IPS DF 6.9 (cell line): Measurements from ENCODE around the gene GYS1.

Source experiments
- DNase-seq: peaks from one replicate; pipeline ENCODE4 v3.0.0-alpha.2; 2013; ENCODE audit warnings: low read depth, low spot score
- H3K27ac ChIP-seq: one replicate; pipeline ENCODE4 v1.5.1; 2013; ENCODE audit warnings: low read length, control low read depth
- H3K27me3 ChIP-seq: 2 replicates; pipeline ENCODE4 v1.6.1; 2013; ENCODE audit warnings: mild to moderate bottlenecking, low read length; ENCODE audit not compliant: control insufficient read depth, insufficient read depth
- H3K36me3 ChIP-seq: 2 replicates; pipeline ENCODE4 v1.6.1; 2013; ENCODE audit warnings: low read length; ENCODE audit not compliant: control insufficient read depth, insufficient read depth
- H3K4me1 ChIP-seq: 2 replicates; pipeline ENCODE4 v1.6.1; 2013; ENCODE audit warnings: low read length; ENCODE audit not compliant: control insufficient read depth, insufficient read depth
- H3K4me3 ChIP-seq: 2 replicates; pipeline ENCODE4 v1.5.1; 2013; ENCODE audit warnings: mild to moderate bottlenecking, low read length
- H3K9me3 ChIP-seq: 2 replicates; pipeline ENCODE4 v1.6.1; 2013; ENCODE audit warnings: low read length, inconsistent platforms; ENCODE audit not compliant: control insufficient read depth, insufficient read depth
- WGBS: extraction: QIAGEN DNeasy Blood & Tissue Kit; methylation state at CpG from one replicate; pipeline ENCODE4 v1.1.7; 2013; ENCODE audit warnings: mixed read lengths, missing lambda C conversion rate; ENCODE audit not compliant: insufficient read length, insufficient coverage; 5-methylcytosine and 5-hydroxymethylcytosine counted together

Gene GYS1

GRCh38 chr19:48964205-48965039, 28.7 kb downstream of the GYS1 start:
- Histone ChIP-seq H3K27ac (peak overlapping the region; percentile 7), H3K4me3 (peak overlapping the region; percentile 30; the same call in 1 of the 2 replicates), H3K9me3 (no peaks in the 10 kb centered on the region), H3K36me3 (peaks cover 23% of the 10 kb centered on the region), H3K27me3 (no peaks in the 10 kb centered on the region), H3K4me1 (peaks cover 6% of the 10 kb centered on the region; the same call in 1 of the 2 replicates)
- WGBS = no CpG with 5 or more reads among the region's 19 CpGs
- DNase-seq = no peak

- DNase-seq = no peak
- Histone ChIP-seq H3K4me1 (peaks cover 6% of the 10 kb centered on the region; the same call in 1 of the 2 replicates), H3K27me3 (no peaks in the 10 kb centered on the region), H3K27ac (peak overlapping the region; percentile 7), H3K9me3 (no peaks in the 10 kb centered on the region), H3K36me3 (peaks cover 16% of the 10 kb centered on the region), H3K4me3 (peak overlapping the region; percentile 30; the same call in 1 of the 2 replicates)
- no CpG with 5 or more reads among the region's 28 CpGs for WGBS
These were observed 29.5 kb downstream of the GYS1 start for GRCh38 chr19:48963371-48964204.

GRCh38 chr19:48962849-48963165, 30.3 kb downstream of the GYS1 start:
- H3K9me3 ChIP-seq = no peaks in the 10 kb centered on the region
- H3K4me3 ChIP-seq = no peak overlapping the region
- WGBS = no CpG with 5 or more reads among the region's 7 CpGs
- peaks cover 16% of the 10 kb centered on the region for H3K36me3 ChIP-seq
- H3K27me3 ChIP-seq = no peaks in the 10 kb centered on the region
- H3K4me1 ChIP-seq = peaks cover 6% of the 10 kb centered on the region; the same call in 1 of the 2 replicates
- DNase-seq = no peak
- no peak overlapping the region for H3K27ac ChIP-seq

- no peak for DNase-seq
- Histone ChIP-seq H3K9me3 (no peaks in the 10 kb centered on the region), H3K27ac (no peak overlapping the region)
These were observed 30.9 kb downstream of the GYS1 start for GRCh38 chr19:48962029-48962848.

GRCh38 chr19:48961673-48962028, 31.5 kb downstream of the GYS1 start:
- Histone ChIP-seq H3K27ac (no peak overlapping the region), H3K4me3 (no peak overlapping the region), H3K4me1 (peaks cover 6% of the 10 kb centered on the region; the same call in 1 of the 2 replicates), H3K27me3 (no peaks in the 10 kb centered on the region), H3K36me3 (peaks cover 16% of the 10 kb centered on the region), H3K9me3 (no peaks in the 10 kb centered on the region)
- DNase-seq = no peak
- WGBS = no CpG with 5 or more reads among the region's 12 CpGs

More at GRCh38 chr19:48962029-48962848, 30.9 kb downstream of the GYS1 start:
- Histone ChIP-seq H3K27me3 (no peaks in the 10 kb centered on the region), H3K4me3 (no peak overlapping the region), H3K4me1 (peaks cover 6% of the 10 kb centered on the region; the same call in 1 of the 2 replicates), H3K36me3 (peaks cover 16% of the 10 kb centered on the region)
- WGBS = no CpG with 5 or more reads among the region's 22 CpGs

GRCh38 chr19:48961051-48961649, 32.0 kb downstream of the GYS1 start:
- Histone ChIP-seq H3K4me3 (no peak overlapping the region), H3K27ac (no peak overlapping the region), H3K9me3 (no peaks in the 10 kb centered on the region), H3K36me3 (peaks cover 14% of the 10 kb centered on the region), H3K27me3 (no peaks in the 10 kb centered on the region), H3K4me1 (peaks cover 6% of the 10 kb centered on the region)
- no CpG with 5 or more reads among the region's 19 CpGs for WGBS
- DNase-seq = no peak

- Histone ChIP-seq H3K9me3 (no peaks in the 10 kb centered on the region), H3K36me3 (peaks cover 15% of the 10 kb centered on the region), H3K27ac (no peak overlapping the region), H3K27me3 (no peaks in the 10 kb centered on the region), H3K4me1 (peaks cover 6% of the 10 kb centered on the region), H3K4me3 (no peak overlapping the region)
- DNase-seq = no peak
- WGBS = 90% methylated on average over 2 of the region's 16 CpGs
These were observed 33.5 kb downstream of the GYS1 start for GRCh38 chr19:48959341-48960239.

- H3K27me3 ChIP-seq = no peaks in the 10 kb centered on the region
- no peaks in the 10 kb centered on the region for H3K9me3 ChIP-seq
- no peak for DNase-seq
- H3K4me3 ChIP-seq = no peak overlapping the region
- no CpG with 5 or more reads among the region's 8 CpGs for WGBS
- H3K27ac ChIP-seq = no peak overlapping the region
- H3K36me3 ChIP-seq = peaks cover 15% of the 10 kb centered on the region
- peaks cover 4% of the 10 kb centered on the region for H3K4me1 ChIP-seq
These were observed 35.1 kb downstream of the GYS1 start for GRCh38 chr19:48958006-48958405.

GRCh38 chr19:48955308-48955958, 37.7 kb downstream of the GYS1 start:
- H3K27ac ChIP-seq = no peak overlapping the region
- H3K9me3 ChIP-seq = no peaks in the 10 kb centered on the region
- peaks cover 10% of the 10 kb centered on the region; the same call in 1 of the 2 replicates for H3K36me3 ChIP-seq
- no peaks in the 10 kb centered on the region; the same call in 1 of the 2 replicates for H3K4me1 ChIP-seq
- H3K27me3 ChIP-seq = no peaks in the 10 kb centered on the region
- peak overlapping the region; percentile 83; the same call in 1 of the 2 replicates for H3K4me3 ChIP-seq
- WGBS = no CpG with 5 or more reads among the region's 16 CpGs
- no peak for DNase-seq
